ENCODE data around the gene ZNF419.
"Not testable (repeated sequence)": the region's sequence is repeated elsewhere in the genome, so short reads cannot be mapped to it uniquely, and the experiment has no call there.

ZNF419 gene

GRCh38 chr19:57487477-57488298 is at the start of gene ZNF419:
ZNF419 (plus strand) TSS chr19:57487750; CDS start chr19:57487951, 201 bp downstream.
- TF ChIP-seq POLR2A (IDR thresholded peaks at IDR 0.05; ENCODE audit: low read depth, low read length), result peak; percentile 67
- DNase-seq (ENCODE audit: insufficient read length, low spot score), result peak; percentile 99
- not testable (repeated sequence) for FAIRE-seq

GRCh38 chr19:57437931-57438330 is 49.6 kb upstream of the ZNF419 start:
- TF ChIP-seq POLR2A (IDR thresholded peaks at IDR 0.05; ENCODE audit: low read depth, low read length), result no peak
- DNase-seq (ENCODE audit: insufficient read length, low spot score) (no peak), FAIRE-seq (no peak)

- FAIRE-seq, result no peak
- no peak for DNase-seq (ENCODE audit: insufficient read length, low spot score)
- no peak for TF ChIP-seq POLR2A (IDR thresholded peaks at IDR 0.05; ENCODE audit: low read depth, low read length)
Measured at GRCh38 chr19:57438925-57439324, 48.6 kb upstream of the ZNF419 start.

- FAIRE-seq (no peak), DNase-seq (ENCODE audit: insufficient read length, low spot score) (no peak)
- TF ChIP-seq POLR2A (IDR thresholded peaks at IDR 0.05; ENCODE audit: low read depth, low read length), result no peak
Measured at GRCh38 chr19:57441979-57442752, 45.4 kb upstream of the ZNF419 start.

GRCh38 chr19:57443121-57443696 is 44.3 kb upstream of the ZNF419 start:
- FAIRE-seq (no peak), DNase-seq (ENCODE audit: insufficient read length, low spot score) (no peak)
- TF ChIP-seq POLR2A (IDR thresholded peaks at IDR 0.05; ENCODE audit: low read depth, low read length), result no peak

GRCh38 chr19:57452307-57452706 is 35.2 kb upstream of the ZNF419 start:
- FAIRE-seq (no peak), DNase-seq (ENCODE audit: insufficient read length, low spot score) (no peak)
- no peak for TF ChIP-seq POLR2A (IDR thresholded peaks at IDR 0.05; ENCODE audit: low read depth, low read length)

- TF ChIP-seq POLR2A (IDR thresholded peaks at IDR 0.05; ENCODE audit: low read depth, low read length), result no peak
- DNase-seq (ENCODE audit: insufficient read length, low spot score), result peak; percentile 33
- peak; percentile 96 for FAIRE-seq
Measured at GRCh38 chr19:57465680-57466381, 21.7 kb upstream of the ZNF419 start.

- TF ChIP-seq POLR2A (IDR thresholded peaks at IDR 0.05; ENCODE audit: low read depth, low read length), result no peak
- FAIRE-seq (no peak), DNase-seq (ENCODE audit: insufficient read length, low spot score) (no peak)
Measured at GRCh38 chr19:57466489-57466888, 21.1 kb upstream of the ZNF419 start.

GRCh38 chr19:57473646-57474045 is 13.9 kb upstream of the ZNF419 start:
- FAIRE-seq, result no peak
- no peak for DNase-seq (ENCODE audit: insufficient read length, low spot score)

GRCh38 chr19:57477191-57478008 is 10.2 kb upstream of the ZNF419 start, which contains the start of gene ZNF772:
ZNF772 (minus strand) TSS chr19:57477566; CDS start chr19:57477309, 257 bp downstream.
- FAIRE-seq (no peak), DNase-seq (ENCODE audit: insufficient read length, low spot score) (peak; percentile 90)
- TF ChIP-seq POLR2A (IDR thresholded peaks at IDR 0.05; ENCODE audit: low read depth, low read length), result peak; percentile 9; the same call in 1 of the 2 replicates

More at GRCh38 chr19:57473646-57474045, 13.9 kb upstream of the ZNF419 start:
- no peak for TF ChIP-seq POLR2A (IDR thresholded peaks at IDR 0.05; ENCODE audit: low read depth, low read length)

GRCh38 chr19:57488299-57488644 is 722 bp downstream of the ZNF419 start:
- FAIRE-seq, result not testable (repeated sequence)

GRCh38 chr19:57499332-57499679 is 11.8 kb downstream of the ZNF419 start:
- FAIRE-seq, result not testable (repeated sequence)

More at GRCh38 chr19:57488299-57488644, 722 bp downstream of the ZNF419 start:
- not testable (repeated sequence) for DNase-seq (ENCODE audit: insufficient read length, low spot score)

More at GRCh38 chr19:57499332-57499679, 11.8 kb downstream of the ZNF419 start:
- not testable (repeated sequence) for DNase-seq (ENCODE audit: insufficient read length, low spot score)

All from H54 (cell line).